H1 (cell line): ENCODE data around the gene ABCA13. TPM values are rescaled to one million over a fixed set of nuclear protein-coding genes. Genes with fewer than 3 reads are reported as not detected.

Experiments
- SIX5 ChIP-seq: IDR thresholded peaks from 2 replicates; pipeline ENCODE4 v1.6.1; 2011; ENCODE audit warnings: mild to moderate bottlenecking, low read depth, low read length
- TAF1 ChIP-seq: IDR thresholded peaks from 2 replicates; pipeline ENCODE4 v1.6.1; 2011; ENCODE audit warnings: mild to moderate bottlenecking, low read depth, low read length
- polyA plus RNA-seq, 7 experiments: library from polyadenylated mRNA; depleted of rRNA in 3 of 7; stranded (reverse) in 5 of 7; unstranded in 2 of 7; fragments of >200 nt in 5 of 7; fragments of 200-250 nt in 2 of 7; gene quantifications; 1 replicate in 5 of 7; 2 replicates in 1 of 7; 4 replicates in 1 of 7; pipeline versions ENCODE4 v1.2.1 to v1.2.3, GENCODE V29; 2011 to 2013; ENCODE audit warnings: missing spikeins in 2 of 7, mixed read lengths in 2 of 7
- total RNA-seq: library from RNA; stranded (reverse); fragmentation: NEBNext Ultra II Directional; extraction: Animal tissue kit (Norgen Biotek cat#: 25700); gene quantifications from 2 replicates; pipeline ENCODE4 v1.2.1, GENCODE V29; 2021
- TF ChIP-seq, protein P1 (sequence below), 3 experiments: IDR thresholded peaks; 1 replicate in 2 of 3; 2 replicates in 1 of 3; pipeline versions ENCODE4 v1.5.1 to v1.6.1; 2011; ENCODE audit warnings: low read length in 3 of 3, mild to moderate bottlenecking in 3 of 3, inconsistent platforms in 2 of 3, low read depth in 1 of 3, moderate library complexity in 1 of 3; ENCODE audit not compliant: insufficient read depth in 1 of 3; ENCODE audit errors: control extremely low read depth in 1 of 3
- TF ChIP-seq, protein P2 (sequence below): IDR thresholded peaks from 2 replicates; pipeline ENCODE4 v1.6.1; 2011; ENCODE audit warnings: low read depth, mild to moderate bottlenecking, low read length; ENCODE audit not compliant: insufficient read depth

Gene ABCA13
- total and polyA plus RNA-seq, 2 of the 8 experiments (the other 6 are each of a cell fraction or from before 2014, with no cell fraction given): 0.07 to 0.09 TPM

DNA sequence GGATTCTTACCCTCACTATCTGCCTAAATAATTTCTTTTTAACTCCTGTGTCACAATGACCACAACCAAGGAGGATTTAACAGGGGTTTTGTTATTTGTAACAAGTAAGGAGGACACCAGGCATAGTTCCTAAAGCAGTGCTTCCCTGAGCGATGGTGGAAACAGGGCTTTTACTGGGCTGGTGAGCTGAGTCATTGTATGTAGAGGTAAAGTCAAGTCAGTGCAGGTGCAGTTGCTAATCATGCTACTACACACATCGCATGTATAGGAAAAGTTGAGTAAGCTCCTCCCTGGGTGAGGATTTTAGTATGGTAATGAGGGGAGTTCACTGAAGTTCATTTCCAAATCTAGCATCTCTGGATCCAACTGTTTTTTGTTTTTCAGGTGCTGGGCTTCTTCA is 22.9 kb upstream of the ABCA13 start (continued):
- TF ChIP-seq, protein P1, sequence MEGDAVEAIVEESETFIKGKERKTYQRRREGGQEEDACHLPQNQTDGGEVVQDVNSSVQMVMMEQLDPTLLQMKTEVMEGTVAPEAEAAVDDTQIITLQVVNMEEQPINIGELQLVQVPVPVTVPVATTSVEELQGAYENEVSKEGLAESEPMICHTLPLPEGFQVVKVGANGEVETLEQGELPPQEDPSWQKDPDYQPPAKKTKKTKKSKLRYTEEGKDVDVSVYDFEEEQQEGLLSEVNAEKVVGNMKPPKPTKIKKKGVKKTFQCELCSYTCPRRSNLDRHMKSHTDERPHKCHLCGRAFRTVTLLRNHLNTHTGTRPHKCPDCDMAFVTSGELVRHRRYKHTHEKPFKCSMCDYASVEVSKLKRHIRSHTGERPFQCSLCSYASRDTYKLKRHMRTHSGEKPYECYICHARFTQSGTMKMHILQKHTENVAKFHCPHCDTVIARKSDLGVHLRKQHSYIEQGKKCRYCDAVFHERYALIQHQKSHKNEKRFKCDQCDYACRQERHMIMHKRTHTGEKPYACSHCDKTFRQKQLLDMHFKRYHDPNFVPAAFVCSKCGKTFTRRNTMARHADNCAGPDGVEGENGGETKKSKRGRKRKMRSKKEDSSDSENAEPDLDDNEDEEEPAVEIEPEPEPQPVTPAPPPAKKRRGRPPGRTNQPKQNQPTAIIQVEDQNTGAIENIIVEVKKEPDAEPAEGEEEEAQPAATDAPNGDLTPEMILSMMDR (IDR thresholded peaks at IDR 0.05; ENCODE audit: control extremely low read depth in 1 of 3, insufficient read depth in 1 of 3, low read depth in 1 of 3, low read length in 3 of 3): no peak
- TF ChIP-seq, protein P2, sequence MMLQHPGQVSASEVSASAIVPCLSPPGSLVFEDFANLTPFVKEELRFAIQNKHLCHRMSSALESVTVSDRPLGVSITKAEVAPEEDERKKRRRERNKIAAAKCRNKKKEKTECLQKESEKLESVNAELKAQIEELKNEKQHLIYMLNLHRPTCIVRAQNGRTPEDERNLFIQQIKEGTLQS: no peak
- no peak for TF ChIP-seq SIX5
- TF ChIP-seq TAF1: no peak
